ENCODE data around the gene PRPSAP2. TPM values are rescaled to one million over a fixed set of nuclear protein-coding genes. Genes with fewer than 3 reads are reported as not detected.

Gene PRPSAP2
- total RNA-seq, 1 donor from 2014 or later, result 145 TPM

- H3K27ac Mint-ChIP-seq, result peak overlapping the region; percentile 89
- H3K27me3 Mint-ChIP-seq (ENCODE audit: insufficient read depth, low read depth), result peaks cover 7% of the 10 kb centered on the region
- Histone ChIP-seq H3K4me3 (no peak overlapping the region), H3F3A (ENCODE audit: low read depth) (peaks cover 18% of the 10 kb centered on the region), H3K27me3 (no peaks in the 10 kb centered on the region), H3K4me1 (peaks cover 24% of the 10 kb centered on the region), H3K9ac (no peak overlapping the region), H3K4me2 (no peak overlapping the region), H3K79me2 (ENCODE audit: low read depth) (no peaks in the 10 kb centered on the region), H3K36me3 (no peaks in the 10 kb centered on the region), H2AFZ (replicated peaks) (no peak overlapping the region), H4K20me1 (ENCODE audit: low read depth) (no peaks in the 10 kb centered on the region), H3K27ac (no peak overlapping the region), H3K9me3 (ENCODE audit: low read depth) (no peaks in the 10 kb centered on the region)
- DNase-seq (ENCODE audit: low spot score), result no peak
- no peak for TF ChIP-seq CTCF (IDR thresholded peaks at IDR 0.05)
- TF ChIP-seq EZH2phosphoT487 (IDR thresholded peaks at IDR 0.05), result no peak
- TF ChIP-seq EZH2 (IDR thresholded peaks at IDR 0.05), result no peak
- H3K36me3 Mint-ChIP-seq, result no peaks in the 10 kb centered on the region
- no peaks in the 10 kb centered on the region for H3K9me3 Mint-ChIP-seq
- H3K4me1 Mint-ChIP-seq, result peaks cover 23% of the 10 kb centered on the region
- H3K4me3 Mint-ChIP-seq, result peak overlapping the region; percentile 27
These were observed 111.3 kb downstream of the PRPSAP2 start for GRCh38 chr17:18968945-18969887.

GRCh38 chr17:18970582-18971480, 112.9 kb downstream of the PRPSAP2 start:
- H3K27ac ChIP-seq, result no peak overlapping the region
- no peaks in the 10 kb centered on the region for H3K36me3 Mint-ChIP-seq
- no peaks in the 10 kb centered on the region for H3K79me2 ChIP-seq (ENCODE audit: low read depth)
- no peaks in the 10 kb centered on the region for H3K9me3 ChIP-seq (ENCODE audit: low read depth)
- H3K27ac Mint-ChIP-seq, result peak overlapping the region; percentile 69
- H3K27me3 ChIP-seq, result no peaks in the 10 kb centered on the region
- peaks cover 18% of the 10 kb centered on the region for H3F3A ChIP-seq (ENCODE audit: low read depth)
- H3K4me1 ChIP-seq, result peaks cover 24% of the 10 kb centered on the region
- TF ChIP-seq EZH2phosphoT487 (IDR thresholded peaks at IDR 0.05) (no peak), CTCF (IDR thresholded peaks at IDR 0.05) (no peak), EZH2 (IDR thresholded peaks at IDR 0.05) (no peak)
- no peak overlapping the region for H3K4me2 ChIP-seq
- no peak for DNase-seq (ENCODE audit: low spot score)
- no peaks in the 10 kb centered on the region for H4K20me1 ChIP-seq (ENCODE audit: low read depth)
- no peak overlapping the region for H3K4me3 ChIP-seq
- H3K4me3 Mint-ChIP-seq, result peak overlapping the region; percentile 57
- H3K27me3 Mint-ChIP-seq (ENCODE audit: insufficient read depth, low read depth), result peaks cover 2% of the 10 kb centered on the region
- no peaks in the 10 kb centered on the region for H3K36me3 ChIP-seq
- no peak overlapping the region for H3K9ac ChIP-seq
- peaks cover 22% of the 10 kb centered on the region for H3K4me1 Mint-ChIP-seq
- no peaks in the 10 kb centered on the region for H3K9me3 Mint-ChIP-seq
- H2AFZ ChIP-seq (replicated peaks), result no peak overlapping the region

- Mint-ChIP-seq H3K4me1 (peaks cover 19% of the 10 kb centered on the region), H3K27ac (no peak overlapping the region), H3K4me3 (no peak overlapping the region), H3K9me3 (no peaks in the 10 kb centered on the region), H3K36me3 (no peaks in the 10 kb centered on the region), H3K27me3 (ENCODE audit: insufficient read depth, low read depth) (no peaks in the 10 kb centered on the region)
- no peak for TF ChIP-seq CTCF (IDR thresholded peaks at IDR 0.05)
- TF ChIP-seq EZH2 (IDR thresholded peaks at IDR 0.05), result no peak
- TF ChIP-seq EZH2phosphoT487 (IDR thresholded peaks at IDR 0.05), result no peak
- Histone ChIP-seq H3K9ac (no peak overlapping the region), H3K79me2 (ENCODE audit: low read depth) (no peaks in the 10 kb centered on the region), H3F3A (ENCODE audit: low read depth) (peaks cover 15% of the 10 kb centered on the region), H3K36me3 (no peaks in the 10 kb centered on the region), H3K4me1 (peaks cover 22% of the 10 kb centered on the region), H3K9me3 (ENCODE audit: low read depth) (no peaks in the 10 kb centered on the region), H3K27ac (no peak overlapping the region), H2AFZ (replicated peaks) (no peak overlapping the region), H3K4me2 (no peak overlapping the region), H3K4me3 (no peak overlapping the region), H4K20me1 (ENCODE audit: low read depth) (no peaks in the 10 kb centered on the region), H3K27me3 (no peaks in the 10 kb centered on the region)
- DNase-seq (ENCODE audit: low spot score), result no peak
These were observed 113.9 kb downstream of the PRPSAP2 start for GRCh38 chr17:18971801-18972200.

Data from neural progenitor cell (in vitro differentiated cells).